Muscle of arm (tissue), 14 donors: Measurements from ENCODE around the gene HASPIN. TPM values are rescaled to one million over a fixed set of nuclear protein-coding genes. Genes with fewer than 3 reads are reported as not detected.

Experiments used
- DNase-seq: peaks from one replicate; pipeline ENCODE4 v3.0.0-alpha.2; 2013
- long read RNA-seq, 11 donors: transcript quantifications; one replicate each; lab custom pipeline, GENCODE V29; 2026
- polyA plus RNA-seq, 12 donors: library from polyadenylated mRNA; unstranded; fragments of 120-200 nt; gene quantifications; one replicate each; pipeline ENCODE4 v1.2.1, GENCODE V29; 2013; ENCODE audit not compliant: insufficient read length in 12 of 12

The HASPIN gene
- 1 to 10 TPM in 11 of 12 donors, not detected in 1; 3.7 to 8.4 (median 5.9) TPM for polyA plus RNA-seq
- long read RNA-seq, donor 1, result 0 reads
- long read RNA-seq, donor 2, partial matches to known transcripts, result 0 of 4 reads
- long read RNA-seq, donor 2, other reads (novel, unspliced or antisense), result 0 of 4 reads
- long read RNA-seq, donor 3, transcript HASPIN-201 (1 exons, 2,797 nt), result major isoform, 5 of 5 reads
- long read RNA-seq, donor 3, partial matches to known transcripts, result 0 of 5 reads
- long read RNA-seq, donor 3, other reads (novel, unspliced or antisense), result 0 of 5 reads
- long read RNA-seq, donor 4, partial matches to known transcripts, result 0 of 1 reads
- long read RNA-seq, donor 4, other reads (novel, unspliced or antisense), result 0 of 1 reads
- long read RNA-seq, donor 5, partial matches to known transcripts, result 7 of 9 reads
- long read RNA-seq, donor 5, other reads (novel, unspliced or antisense), result 0 of 9 reads
- long read RNA-seq, donor 6, partial matches to known transcripts, result 0 of 1 reads
- long read RNA-seq, donor 6, other reads (novel, unspliced or antisense), result 0 of 1 reads
- long read RNA-seq, donor 7, partial matches to known transcripts, result 0 of 2 reads
- long read RNA-seq, donor 7, other reads (novel, unspliced or antisense), result 0 of 2 reads
- long read RNA-seq, donor 8, partial matches to known transcripts, result 0 of 4 reads
- long read RNA-seq, donor 8, other reads (novel, unspliced or antisense), result 0 of 4 reads
- long read RNA-seq, donor 9, partial matches to known transcripts, result 0 of 1 reads
- long read RNA-seq, donor 9, other reads (novel, unspliced or antisense), result 0 of 1 reads
- long read RNA-seq, donor 10, partial matches to known transcripts, result 0 of 3 reads
- long read RNA-seq, donor 10, other reads (novel, unspliced or antisense), result 0 of 3 reads
- long read RNA-seq, donor 11, partial matches to known transcripts, result 0 of 2 reads
- long read RNA-seq, donor 11, other reads (novel, unspliced or antisense), result 0 of 2 reads

GRCh38 chr17:3723556-3724377, at the start of gene HASPIN:
Gene HASPIN, plus strand, starts transcription at chr17:3723903. Its CDS starts 33 bp downstream, at chr17:3723936.
- DNase-seq, result peak; percentile 93

GRCh38 chr17:3675886-3676285, 47.8 kb upstream of the HASPIN start:
- no peak for DNase-seq

- no peak for DNase-seq
Measured at GRCh38 chr17:3678095-3678820, 45.4 kb upstream of the HASPIN start.

GRCh38 chr17:3678821-3679530, 44.7 kb upstream of the HASPIN start:
- DNase-seq, result no peak

GRCh38 chr17:3679531-3680126, 44.1 kb upstream of the HASPIN start:
- DNase-seq, result no peak

- DNase-seq, result no peak
Measured at GRCh38 chr17:3681057-3681456, 42.6 kb upstream of the HASPIN start.

- DNase-seq, result no peak
Measured at GRCh38 chr17:3681565-3681964, 42.1 kb upstream of the HASPIN start.

GRCh38 chr17:3682033-3682432, 41.7 kb upstream of the HASPIN start:
- no peak for DNase-seq

- no peak for DNase-seq
Measured at GRCh38 chr17:3683054-3683511, 40.6 kb upstream of the HASPIN start.

- no peak for DNase-seq
Measured at GRCh38 chr17:3685174-3685573, 38.5 kb upstream of the HASPIN start.

GRCh38 chr17:3688027-3688553, 35.6 kb upstream of the HASPIN start:
- DNase-seq, result no peak

GRCh38 chr17:3688852-3689261, 34.8 kb upstream of the HASPIN start:
- no peak for DNase-seq

GRCh38 chr17:3689262-3690093, 34.2 kb upstream of the HASPIN start:
- DNase-seq, result no peak

GRCh38 chr17:3690094-3690715, 33.5 kb upstream of the HASPIN start:
- no peak for DNase-seq

- no peak for DNase-seq
Measured at GRCh38 chr17:3691617-3692067, 32.1 kb upstream of the HASPIN start.

- DNase-seq, result no peak
Measured at GRCh38 chr17:3692346-3692745, 31.4 kb upstream of the HASPIN start.

GRCh38 chr17:3693141-3693540, 30.6 kb upstream of the HASPIN start:
- DNase-seq, result no peak

- no peak for DNase-seq
Measured at GRCh38 chr17:3693829-3694231, 29.9 kb upstream of the HASPIN start.
